Measurements from ENCODE around the gene U2AF2. TPM values are rescaled to one million over a fixed set of nuclear protein-coding genes. Genes with fewer than 3 reads are reported as not detected.

U2AF2 gene
- total RNA-seq, 2 experiments from 2014 or later: 284 to 324 TPM

DNA sequence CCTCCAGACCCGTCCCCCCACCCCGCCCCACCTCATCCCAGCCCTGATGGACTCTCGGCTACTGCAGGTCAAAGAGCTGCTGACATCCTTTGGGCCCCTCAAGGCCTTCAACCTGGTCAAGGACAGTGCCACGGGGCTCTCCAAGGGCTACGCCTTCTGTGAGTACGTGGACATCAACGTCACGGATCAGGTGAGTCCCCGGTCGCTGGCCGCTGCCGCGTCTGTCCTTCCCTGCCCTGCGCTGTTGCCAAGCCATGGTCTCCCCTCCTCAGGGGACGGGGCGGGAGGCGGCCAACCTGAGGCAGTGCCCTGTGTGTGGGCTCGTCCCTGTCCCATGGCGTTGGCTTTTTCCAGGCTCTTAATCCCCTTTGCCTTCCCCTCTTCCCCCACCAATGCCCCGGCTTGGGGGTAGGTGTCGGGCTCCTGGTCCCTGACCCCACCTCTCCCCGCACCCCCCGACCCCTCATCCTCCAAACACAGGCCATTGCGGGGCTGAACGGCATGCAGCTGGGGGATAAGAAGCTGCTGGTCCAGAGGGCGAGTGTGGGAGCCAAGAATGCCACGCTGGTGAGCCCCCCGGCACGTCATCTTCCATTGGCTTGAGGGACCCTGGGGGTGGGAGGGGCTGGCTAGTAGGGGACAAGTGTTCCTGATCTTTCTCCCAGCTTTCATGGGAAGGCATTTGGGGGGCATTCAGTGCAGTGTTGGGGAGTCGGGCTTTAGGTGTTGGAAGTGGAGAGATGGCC, 13.9 kb downstream of the U2AF2 start:
- DNase-seq (no peak), ATAC-seq (no peak)
- Mint-ChIP-seq H3K9me3 (ENCODE audit: low read depth) (no peaks in the 10 kb centered on the region), H3K4me1 (peaks cover 20% of the 10 kb centered on the region), H3K36me3 (peaks cover 44% of the 10 kb centered on the region), H3K27me3 (no peaks in the 10 kb centered on the region), H3K4me3 (no peak overlapping the region), H3K27ac (no peak overlapping the region)
- CTCF ChIA-PET: interaction anchor here (0.6 to 1.3 kb wide), 3 partner anchors 14 to 201 kb away, joined by 3 to 4 read pairs (median 3); partner anchors contain the start of gene U2AF2

DNA sequence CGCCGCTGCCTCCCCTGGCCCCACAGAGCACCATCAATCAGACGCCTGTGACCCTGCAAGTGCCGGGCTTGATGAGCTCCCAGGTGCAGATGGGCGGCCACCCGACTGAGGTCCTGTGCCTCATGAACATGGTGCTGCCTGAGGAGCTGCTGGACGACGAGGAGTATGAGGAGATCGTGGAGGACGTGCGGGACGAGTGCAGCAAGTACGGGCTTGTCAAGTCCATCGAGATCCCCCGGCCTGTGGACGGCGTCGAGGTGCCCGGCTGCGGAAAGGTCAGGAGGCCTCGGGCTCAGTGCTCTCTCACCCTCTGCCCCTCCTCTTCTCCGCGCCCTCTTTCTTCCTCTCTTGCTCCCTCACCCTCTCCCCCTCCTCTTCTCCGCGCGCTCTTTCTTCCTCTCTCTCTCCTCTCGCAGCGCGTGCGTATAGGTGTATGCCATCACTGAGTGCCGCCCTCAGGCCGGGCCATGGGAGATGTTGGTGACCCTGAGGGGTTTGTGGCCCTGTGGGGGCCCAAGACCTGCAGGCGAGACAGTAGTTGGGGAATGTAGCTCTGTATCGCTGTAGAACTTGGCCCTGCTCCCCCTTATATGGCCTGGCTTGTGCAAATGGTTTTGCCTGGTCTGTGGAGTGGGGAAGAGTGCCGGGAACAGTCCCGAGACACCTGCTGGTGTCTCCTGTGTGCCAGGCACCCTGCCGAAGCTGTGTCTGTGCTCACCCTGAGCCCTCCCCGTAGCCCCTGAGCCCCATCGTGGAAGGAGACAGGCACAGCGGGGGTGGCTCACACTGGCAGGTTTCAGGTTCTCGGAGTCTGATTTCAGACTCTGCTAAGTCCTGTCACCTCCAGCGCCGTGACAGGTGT, 14.8 kb downstream of the U2AF2 start:
- H3K36me3 Mint-ChIP-seq: peaks cover 41% of the 10 kb centered on the region
- H3K27me3 Mint-ChIP-seq: no peaks in the 10 kb centered on the region
- no peak overlapping the region for H3K27ac Mint-ChIP-seq
- DNase-seq (no peak), ATAC-seq (no peak)
- CTCF ChIA-PET: interaction anchor here (1.0 kb wide), 1 partner anchor 202 kb away, joined by 3 read pairs; no protein-coding TSS in a partner anchor
- no peaks in the 10 kb centered on the region for H3K9me3 Mint-ChIP-seq (ENCODE audit: low read depth)
- no peak overlapping the region for H3K4me3 Mint-ChIP-seq
- peaks cover 25% of the 10 kb centered on the region for H3K4me1 Mint-ChIP-seq

DNA sequence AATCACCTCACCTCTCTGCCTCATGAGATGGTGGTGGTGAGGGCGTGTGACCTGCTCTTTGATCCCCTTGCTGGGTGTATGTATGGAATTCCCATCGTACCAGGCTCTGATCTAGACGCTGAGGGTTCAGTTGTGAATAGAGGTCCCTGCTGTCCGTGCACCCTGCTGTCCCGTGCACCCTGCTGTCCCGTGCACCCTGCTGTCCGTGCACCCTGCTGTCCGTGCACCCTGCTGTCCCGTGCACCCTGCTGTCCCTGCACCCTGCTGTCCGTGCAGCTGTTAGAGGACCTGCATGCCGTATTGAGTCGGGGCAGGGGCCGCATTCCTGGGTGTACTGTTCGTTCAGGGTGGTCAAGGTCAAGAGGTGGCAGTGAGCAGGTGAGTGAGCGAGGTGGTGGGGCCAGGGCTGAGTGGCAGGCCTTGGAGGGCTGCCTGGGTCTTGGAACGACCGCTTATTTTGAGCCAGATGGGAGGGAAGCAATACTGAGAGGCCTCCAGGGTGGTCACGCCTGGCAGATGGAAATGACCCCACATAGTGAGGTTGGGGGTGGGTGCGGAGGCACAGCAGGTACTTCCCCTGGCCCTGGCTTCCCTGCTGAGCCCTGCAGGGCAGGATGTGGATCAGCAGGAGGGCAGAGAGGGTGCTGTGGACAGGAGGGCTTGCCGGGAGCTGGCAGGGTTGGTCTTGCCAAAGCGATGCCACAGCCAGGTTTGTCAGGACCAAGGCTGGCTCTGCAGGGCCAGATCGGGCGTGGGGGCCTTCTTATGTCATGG, 15.6 kb downstream of the U2AF2 start:
- no peaks in the 10 kb centered on the region for H3K9me3 Mint-ChIP-seq (ENCODE audit: low read depth)
- DNase-seq (no peak), ATAC-seq (no peak)
- no peaks in the 10 kb centered on the region for H3K27me3 Mint-ChIP-seq
- H3K4me1 Mint-ChIP-seq: peaks cover 26% of the 10 kb centered on the region
- no peak overlapping the region for H3K4me3 Mint-ChIP-seq
- no peak overlapping the region for H3K27ac Mint-ChIP-seq
- H3K36me3 Mint-ChIP-seq: peaks cover 40% of the 10 kb centered on the region
- CTCF ChIA-PET: interaction anchor here (0.8 to 2.0 kb wide), 6 partner anchors 13 to 38 kb away, joined by 3 to 13 read pairs (median 6); partner anchors contain the start of gene U2AF2

DNA sequence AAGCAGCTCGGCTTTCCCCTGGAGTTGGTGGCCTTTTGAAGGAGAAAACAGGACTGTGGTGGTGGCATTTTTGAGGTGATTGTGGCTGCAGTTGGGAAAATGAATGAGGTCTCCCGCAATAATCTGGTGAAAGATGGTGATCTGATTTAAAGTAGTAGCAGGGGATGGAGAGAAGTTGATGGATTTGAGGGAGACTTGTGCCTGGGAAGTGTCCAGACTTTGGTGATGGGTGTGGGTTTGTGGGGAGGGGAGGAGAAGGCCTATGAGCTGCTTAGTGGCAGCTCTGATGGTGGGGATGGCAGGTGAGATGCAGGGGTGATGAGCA, 16.2 kb downstream of the U2AF2 start:
- H3K36me3 Mint-ChIP-seq: peaks cover 36% of the 10 kb centered on the region

DNA sequence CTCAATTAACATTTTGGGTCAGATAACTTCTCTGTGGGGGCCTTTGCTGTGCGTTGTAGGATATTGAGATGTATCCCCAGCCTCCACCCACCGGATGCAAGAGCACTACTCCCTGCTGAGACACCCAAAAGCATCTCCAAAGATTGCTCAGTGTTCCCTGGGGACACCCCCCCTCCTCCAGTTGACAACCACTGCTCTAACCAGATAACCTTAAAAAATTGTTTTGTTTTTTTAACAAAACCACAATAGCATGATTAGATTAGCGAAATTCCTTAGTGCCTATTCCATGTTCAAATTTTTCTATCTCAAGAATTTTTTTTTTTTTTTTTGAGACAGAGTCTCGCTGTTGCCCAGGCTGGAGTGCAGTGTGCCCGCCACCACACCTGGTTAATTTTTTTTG, 17.6 kb downstream of the U2AF2 start:
- CTCF ChIA-PET: interaction anchor here (1.1 to 2.0 kb wide), 4 partner anchors 18 to 532 kb away, joined by 3 to 13 read pairs (median 8); partner anchors contain the start of gene U2AF2
- Mint-ChIP-seq H3K36me3 (peaks cover 37% of the 10 kb centered on the region), H3K9me3 (ENCODE audit: low read depth) (no peaks in the 10 kb centered on the region), H3K4me3 (no peak overlapping the region), H3K27me3 (no peaks in the 10 kb centered on the region), H3K4me1 (peaks cover 44% of the 10 kb centered on the region), H3K27ac (peak overlapping the region; percentile 57)
- ATAC-seq (no peak), DNase-seq (no peak)

More for the DNA sequence above, 16.2 kb downstream of the U2AF2 start:
- Mint-ChIP-seq H3K27ac (no peak overlapping the region), H3K9me3 (ENCODE audit: low read depth) (no peaks in the 10 kb centered on the region), H3K27me3 (no peaks in the 10 kb centered on the region), H3K4me3 (no peak overlapping the region), H3K4me1 (peaks cover 31% of the 10 kb centered on the region)
- no peak for DNase-seq
- no peak for ATAC-seq
- CTCF ChIA-PET: interaction anchor here (0.8 to 2.0 kb wide), 7 partner anchors 12 to 39 kb away, joined by 3 to 13 read pairs (median 4); partner anchors contain the start of gene U2AF2

DNA sequence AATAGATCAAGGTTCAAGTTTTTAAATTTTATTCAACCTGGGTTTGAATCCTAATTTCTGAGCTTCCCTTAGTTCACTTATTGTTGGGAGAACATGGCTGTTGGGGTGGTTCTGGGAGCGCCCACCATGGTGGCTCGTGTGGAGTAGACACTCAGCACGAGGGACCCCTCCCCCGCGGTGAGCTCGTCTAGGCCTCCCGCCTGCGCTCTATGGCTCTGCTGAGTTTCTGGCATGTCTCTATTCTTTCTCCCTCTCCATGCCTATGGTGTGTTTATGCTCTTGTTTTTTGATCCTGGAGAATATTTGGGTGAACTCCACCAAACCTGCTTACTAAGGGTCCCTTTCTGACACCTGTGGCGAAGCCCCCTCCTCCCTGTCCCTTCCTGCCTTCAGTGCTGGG, 18.6 kb downstream of the U2AF2 start:
- DNase-seq (no peak), ATAC-seq (no peak)
- Mint-ChIP-seq H3K36me3 (peaks cover 33% of the 10 kb centered on the region), H3K4me1 (peaks cover 53% of the 10 kb centered on the region), H3K4me3 (no peak overlapping the region), H3K9me3 (ENCODE audit: low read depth) (no peaks in the 10 kb centered on the region), H3K27ac (peak overlapping the region; percentile 48), H3K27me3 (no peaks in the 10 kb centered on the region)
- CTCF ChIA-PET: interaction anchor here (1.0 to 2.0 kb wide), 5 partner anchors 17 to 533 kb away, joined by 3 to 6 read pairs (median 4); partner anchors contain the start of gene U2AF2

DNA sequence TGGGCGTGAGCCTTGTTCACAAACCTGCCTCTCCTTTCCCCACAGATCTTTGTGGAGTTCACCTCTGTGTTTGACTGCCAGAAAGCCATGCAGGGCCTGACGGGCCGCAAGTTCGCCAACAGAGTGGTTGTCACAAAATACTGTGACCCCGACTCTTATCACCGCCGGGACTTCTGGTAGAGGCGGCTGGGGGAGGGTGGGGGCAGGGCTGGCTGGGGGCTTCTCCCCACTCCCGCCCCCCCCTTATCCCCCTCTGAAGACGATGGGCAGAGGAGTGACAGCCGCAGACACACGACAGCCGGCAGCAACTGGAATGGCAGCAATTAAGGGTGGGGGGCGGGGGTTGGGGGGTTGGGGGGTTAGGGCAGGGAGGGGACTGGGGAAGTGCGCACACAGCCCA, 19.1 kb downstream of the U2AF2 start:
- Mint-ChIP-seq H3K36me3 (peaks cover 36% of the 10 kb centered on the region), H3K27me3 (no peaks in the 10 kb centered on the region), H3K4me3 (no peak overlapping the region), H3K27ac (peak overlapping the region; percentile 48), H3K9me3 (ENCODE audit: low read depth) (no peaks in the 10 kb centered on the region), H3K4me1 (peaks cover 58% of the 10 kb centered on the region)
- ATAC-seq: no peak
- CTCF ChIA-PET: interaction anchor here (1.0 to 2.0 kb wide), 4 partner anchors 17 to 42 kb away, joined by 3 to 6 read pairs (median 4); partner anchors contain the start of gene U2AF2
- no peak for DNase-seq

DNA sequence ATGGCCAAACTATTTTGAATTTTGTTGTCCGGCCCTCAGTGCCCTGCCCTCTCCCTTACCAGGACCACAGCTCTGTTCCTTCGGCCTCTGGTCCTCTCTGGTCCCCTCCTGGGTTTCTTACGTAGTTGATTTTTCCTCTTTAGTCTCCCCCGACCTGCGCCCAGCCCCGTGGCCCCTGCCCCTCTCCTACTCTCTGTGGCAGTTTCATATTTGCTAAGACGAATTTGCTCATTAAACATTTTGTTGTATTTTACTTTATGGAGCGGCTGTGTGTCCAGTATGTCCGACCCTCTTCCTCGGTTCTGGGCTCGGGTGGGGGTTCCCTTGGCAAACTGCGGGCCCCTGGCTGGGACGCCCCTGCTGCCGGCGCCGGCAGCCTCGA, 19.6 kb downstream of the U2AF2 start:
- Mint-ChIP-seq H3K4me1 (peaks cover 63% of the 10 kb centered on the region), H3K27me3 (no peaks in the 10 kb centered on the region), H3K4me3 (peak overlapping the region; percentile 42), H3K36me3 (peaks cover 37% of the 10 kb centered on the region), H3K27ac (peak overlapping the region; percentile 76), H3K9me3 (ENCODE audit: low read depth) (no peaks in the 10 kb centered on the region)
- DNase-seq (no peak), ATAC-seq (no peak)
- CTCF ChIA-PET: interaction anchor here (0.7 to 2.0 kb wide), 2 partner anchors 21 to 43 kb away, joined by 4 to 6 read pairs; no protein-coding TSS in a partner anchor

DNA sequence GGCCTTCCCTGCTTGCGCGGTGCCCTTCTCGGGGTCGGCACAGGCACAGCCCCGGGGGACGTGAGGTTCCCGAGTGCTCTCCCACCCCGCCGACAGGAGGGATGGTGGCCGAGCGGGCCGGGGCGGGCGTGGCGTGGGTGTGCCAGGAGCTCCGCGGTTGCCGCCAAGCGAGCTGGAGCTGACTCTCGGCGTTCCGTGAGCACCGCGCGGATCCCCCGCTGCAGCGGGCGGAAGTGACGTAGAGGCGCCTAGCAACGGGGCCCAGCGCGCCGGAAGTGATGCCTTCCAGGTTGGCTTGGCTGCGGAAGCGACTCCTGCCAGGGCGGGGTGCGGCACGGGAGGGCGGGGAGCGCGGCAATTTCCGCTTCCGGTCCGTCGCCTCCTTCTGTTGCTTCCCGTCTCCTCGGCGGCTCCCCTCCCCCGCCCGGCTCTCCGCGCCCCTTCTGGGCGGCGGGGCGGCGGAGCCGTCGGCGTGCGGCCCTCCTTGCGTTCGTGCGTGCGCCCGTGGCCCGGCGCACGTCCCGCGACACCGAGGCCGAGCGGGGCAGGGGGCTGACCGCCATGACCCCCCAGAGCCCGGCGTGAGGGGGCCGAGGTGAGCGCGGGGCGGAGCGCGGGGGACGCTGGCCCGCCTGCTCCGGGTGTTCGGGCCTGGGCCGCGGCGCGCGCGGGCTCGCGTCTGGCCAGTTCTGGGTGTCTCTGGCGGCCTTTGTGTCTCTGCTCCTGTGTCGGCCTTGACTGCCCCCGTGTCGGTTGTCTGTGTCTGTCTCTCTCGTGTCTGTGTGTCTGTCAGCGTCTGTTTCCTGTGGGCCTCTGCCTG, 20.2 kb downstream of the U2AF2 start, which contains the start of gene EPN1:
TSS of gene EPN1 (plus strand) at position 386 of the 820 bp plus-strand sequence. CDS start 3,402 bp downstream, outside the sequence.
- Mint-ChIP-seq H3K36me3 (peaks cover 34% of the 10 kb centered on the region), H3K27me3 (no peaks in the 10 kb centered on the region), H3K4me3 (peak within 1 kb of the TSS; percentile 95), H3K9me3 (ENCODE audit: low read depth) (no peaks in the 10 kb centered on the region), H3K27ac (peak within 1 kb of the TSS; percentile 90), H3K4me1 (peaks cover 67% of the 10 kb centered on the region)
- ATAC-seq: peak; percentile 94
- CTCF ChIA-PET: interaction anchor here (0.7 to 2.0 kb wide), 2 partner anchors 22 to 43 kb away, joined by 4 to 6 read pairs; no protein-coding TSS in a partner anchor
- peak; percentile 99 for DNase-seq

DNA sequence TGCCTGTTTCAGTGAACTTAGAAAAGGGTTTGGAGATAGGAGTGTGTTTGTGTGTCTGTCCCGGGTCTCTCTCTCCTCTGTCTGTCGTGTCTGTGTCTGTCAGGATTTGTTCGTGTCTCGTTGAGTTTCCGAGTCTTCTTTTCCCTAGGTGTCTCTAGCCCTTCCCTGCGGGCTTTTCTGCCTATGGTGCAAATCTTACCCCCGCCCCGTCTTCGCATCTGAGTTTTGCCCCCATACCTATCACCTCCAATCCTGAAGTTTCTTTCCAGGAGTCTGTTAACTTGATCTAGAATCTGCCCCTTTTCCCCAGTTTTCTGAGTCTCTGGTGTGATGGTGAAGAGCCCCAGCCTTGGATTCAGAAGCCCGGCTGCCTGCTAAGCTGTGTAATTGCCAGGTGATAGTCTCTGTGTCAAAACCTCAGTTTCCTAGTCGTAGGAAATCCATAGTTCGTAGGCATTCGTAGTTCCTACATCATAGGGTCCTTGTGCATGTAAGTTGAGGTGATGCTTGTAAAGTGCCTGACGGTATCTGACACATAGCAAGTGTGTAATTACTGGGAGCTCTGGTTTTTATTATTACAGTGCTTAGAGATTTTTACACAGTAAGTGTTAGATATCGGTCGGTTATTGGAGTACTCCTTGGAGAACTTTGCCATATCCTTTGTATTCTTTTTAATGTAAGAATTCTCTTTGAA, 21.0 kb downstream of the U2AF2 start:
- peak overlapping the region; percentile 95 for H3K4me3 Mint-ChIP-seq
- no peaks in the 10 kb centered on the region for H3K9me3 Mint-ChIP-seq (ENCODE audit: low read depth)
- no peaks in the 10 kb centered on the region for H3K27me3 Mint-ChIP-seq
- CTCF ChIA-PET: interaction anchor here (0.9 to 1.3 kb wide), 3 partner anchors 19 to 27 kb away, joined by 5 to 6 read pairs (median 5); partner anchors contain the start of gene U2AF2
- no peak for ATAC-seq
- peak overlapping the region; percentile 90 for H3K27ac Mint-ChIP-seq
- H3K4me1 Mint-ChIP-seq: peaks cover 60% of the 10 kb centered on the region
- DNase-seq: no peak
- peaks cover 31% of the 10 kb centered on the region for H3K36me3 Mint-ChIP-seq

DNA sequence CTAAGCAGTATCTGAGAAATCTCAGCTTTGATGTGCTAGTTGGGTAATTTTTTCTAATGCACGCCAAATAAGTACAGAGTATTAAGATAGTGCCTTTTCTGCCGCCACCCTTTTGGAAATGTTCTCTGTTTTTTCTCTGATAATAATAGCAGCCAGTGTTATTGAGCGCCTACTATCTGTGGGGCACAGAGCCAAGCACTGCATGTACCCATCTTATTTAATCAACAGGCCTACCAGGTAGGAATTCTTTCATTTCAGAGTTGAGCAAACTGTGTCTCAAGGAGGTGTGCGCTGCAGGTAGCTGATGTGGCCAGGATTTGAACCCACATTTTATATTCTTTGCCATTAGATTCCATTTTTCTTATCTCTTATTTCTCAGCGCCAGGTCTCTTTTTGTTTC, 21.5 kb downstream of the U2AF2 start:
- H3K4me3 Mint-ChIP-seq: peak overlapping the region; percentile 95
- DNase-seq: no peak

More for the DNA sequence above, 21.5 kb downstream of the U2AF2 start:
- H3K36me3 Mint-ChIP-seq: peaks cover 28% of the 10 kb centered on the region
- H3K4me1 Mint-ChIP-seq: peaks cover 56% of the 10 kb centered on the region
- H3K27me3 Mint-ChIP-seq: no peaks in the 10 kb centered on the region
- CTCF ChIA-PET: interaction anchor here (0.9 to 1.3 kb wide), 3 partner anchors 20 to 27 kb away, joined by 5 to 6 read pairs (median 5); partner anchors contain the start of gene U2AF2
- no peaks in the 10 kb centered on the region for H3K9me3 Mint-ChIP-seq (ENCODE audit: low read depth)
- ATAC-seq: no peak
- H3K27ac Mint-ChIP-seq: peak overlapping the region; percentile 44

All from activated CD8-positive, alpha-beta memory T cell treated with anti-CD3 and anti-CD28 coated beads, Interleukin-2, amount 10 ng/mL, durations not matched to agents 7 days and 5 days (primary cell).